Mesothelial cell of epicardium (in vitro differentiated cells): ENCODE data around the gene LTA4H. TPM values are rescaled to one million over a fixed set of nuclear protein-coding genes. Genes with fewer than 3 reads are reported as not detected.

Source experiments
- DNase-seq, 2 experiments: peaks; one replicate each; pipeline ENCODE4 v3.0.0; 2021; ENCODE audit warnings: low spot score in 2 of 2; ENCODE audit not compliant: unreplicated experiment in 2 of 2
- H3K27ac Mint-ChIP-seq: 2 replicates; pipeline ENCODE4 v1.8.0; 2021; ENCODE audit warnings: mixed read lengths
- H3K27me3 Mint-ChIP-seq: 2 replicates; pipeline ENCODE4 v1.8.0; 2021; ENCODE audit warnings: low read depth, mixed read lengths
- H3K36me3 Mint-ChIP-seq: 2 replicates; pipeline ENCODE4 v1.8.0; 2021; ENCODE audit warnings: mixed read lengths
- H3K4me1 Mint-ChIP-seq: 2 replicates; pipeline ENCODE4 v1.8.0; 2021; ENCODE audit warnings: mixed read lengths
- H3K4me3 Mint-ChIP-seq: 2 replicates; pipeline ENCODE4 v1.8.0; 2021; ENCODE audit warnings: mild to moderate bottlenecking, moderate library complexity, mixed read lengths
- H3K9me3 Mint-ChIP-seq: 2 replicates; pipeline ENCODE4 v1.8.0; 2021; ENCODE audit warnings: mixed read lengths
- CTCF ChIP-seq: fragments of 200-600 bp; sonication (generic); IDR thresholded peaks from one replicate; pipeline ENCODE4 v1.5.0; 2021; ENCODE audit warnings: antibody characterized with exemption; ENCODE audit not compliant: unreplicated experiment
- total RNA-seq: library from RNA; stranded (reverse); gene quantifications from 3 replicates; pipeline ENCODE4 v1.2.1, GENCODE V29; 2021

Gene LTA4H
- total RNA-seq, 1 donor from 2014 or later = 95.5 TPM

- no peak for TF ChIP-seq CTCF
- Mint-ChIP-seq H3K4me1 (no peaks in the 10 kb centered on the region), H3K9me3 (peaks cover 10% of the 10 kb centered on the region), H3K36me3 (no peaks in the 10 kb centered on the region), H3K4me3 (no peak overlapping the region), H3K27me3 (peaks cover 1% of the 10 kb centered on the region), H3K27ac (no peak overlapping the region)
- DNase-seq = no peak
Measured at GRCh38 chr12:96054244-96054610, 18.8 kb upstream of the LTA4H start.

GRCh38 chr12:96053476-96054243 is 18.3 kb upstream of the LTA4H start:
- no peak overlapping the region for H3K4me3 Mint-ChIP-seq
- peaks cover 10% of the 10 kb centered on the region for H3K9me3 Mint-ChIP-seq
- no peak overlapping the region for H3K27ac Mint-ChIP-seq

DNA sequence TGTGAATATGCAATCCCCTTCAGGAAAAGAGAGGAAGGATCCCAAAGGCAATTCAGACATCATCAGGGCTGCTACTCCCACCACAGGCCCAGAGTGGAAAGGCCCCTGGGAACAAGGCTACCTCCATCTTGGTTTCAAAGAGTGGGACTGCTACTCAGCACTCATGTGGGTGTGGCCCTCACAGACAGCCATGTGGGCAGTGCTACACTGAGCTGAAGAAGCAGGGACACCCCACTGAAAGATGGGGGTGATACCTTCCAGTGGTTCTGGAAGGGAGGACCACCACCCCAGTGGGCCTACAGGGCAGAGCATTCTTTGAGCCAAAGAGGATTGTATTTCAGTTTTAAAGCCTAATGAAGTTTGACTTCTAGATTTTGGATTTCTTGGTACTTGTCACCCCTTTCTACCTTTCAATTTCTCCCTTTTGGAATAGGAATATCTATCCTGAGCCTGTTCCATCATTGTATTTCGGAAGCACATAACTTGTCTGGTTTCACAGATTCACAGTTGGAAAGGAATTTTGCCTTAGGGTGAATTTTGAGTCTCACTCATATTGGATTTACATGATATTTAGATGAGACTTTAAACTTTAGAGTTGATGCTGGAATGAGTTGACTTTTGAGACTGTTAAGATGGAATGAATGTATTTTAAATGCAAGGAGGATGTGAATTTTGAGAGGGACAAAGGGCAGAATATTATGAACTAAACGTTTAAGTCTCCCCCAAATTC is 16.5 kb upstream of the LTA4H start:
- Mint-ChIP-seq H3K9me3 (peaks cover 4% of the 10 kb centered on the region), H3K27ac (no peak overlapping the region), H3K4me1 (peaks cover 12% of the 10 kb centered on the region), H3K36me3 (no peaks in the 10 kb centered on the region), H3K27me3 (peaks cover 1% of the 10 kb centered on the region), H3K4me3 (no peak overlapping the region)
- DNase-seq = no peak
- no peak for TF ChIP-seq CTCF

More at GRCh38 chr12:96053476-96054243, 18.3 kb upstream of the LTA4H start:
- DNase-seq = no peak
- no peak for TF ChIP-seq CTCF
- Mint-ChIP-seq H3K36me3 (no peaks in the 10 kb centered on the region), H3K27me3 (peaks cover 1% of the 10 kb centered on the region), H3K4me1 (no peaks in the 10 kb centered on the region)

DNA sequence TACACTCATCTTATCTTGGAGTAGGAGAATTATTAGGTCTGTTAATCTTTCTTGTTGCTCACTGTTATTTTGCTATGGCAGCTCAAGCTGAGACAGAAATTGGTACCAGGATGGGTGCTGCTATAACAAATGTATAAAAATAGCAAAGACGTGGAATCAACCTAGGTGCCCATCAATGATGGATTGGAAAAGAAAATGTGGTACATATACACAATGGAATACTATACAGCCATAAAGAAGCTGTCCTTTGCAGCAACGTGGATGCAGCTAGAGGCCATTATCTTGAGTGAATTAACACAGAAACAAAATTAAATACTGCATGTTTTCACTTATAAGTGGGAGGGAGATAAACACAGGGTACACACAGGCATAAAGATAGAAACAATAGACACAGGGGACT is 14.8 kb upstream of the LTA4H start:
- DNase-seq = no peak
- H3K9me3 Mint-ChIP-seq = peaks cover 4% of the 10 kb centered on the region
- no peak for TF ChIP-seq CTCF
- H3K4me3 Mint-ChIP-seq = no peak overlapping the region
- H3K4me1 Mint-ChIP-seq = peaks cover 18% of the 10 kb centered on the region
- no peaks in the 10 kb centered on the region for H3K36me3 Mint-ChIP-seq
- H3K27ac Mint-ChIP-seq = no peak overlapping the region
- peaks cover 1% of the 10 kb centered on the region for H3K27me3 Mint-ChIP-seq

DNA sequence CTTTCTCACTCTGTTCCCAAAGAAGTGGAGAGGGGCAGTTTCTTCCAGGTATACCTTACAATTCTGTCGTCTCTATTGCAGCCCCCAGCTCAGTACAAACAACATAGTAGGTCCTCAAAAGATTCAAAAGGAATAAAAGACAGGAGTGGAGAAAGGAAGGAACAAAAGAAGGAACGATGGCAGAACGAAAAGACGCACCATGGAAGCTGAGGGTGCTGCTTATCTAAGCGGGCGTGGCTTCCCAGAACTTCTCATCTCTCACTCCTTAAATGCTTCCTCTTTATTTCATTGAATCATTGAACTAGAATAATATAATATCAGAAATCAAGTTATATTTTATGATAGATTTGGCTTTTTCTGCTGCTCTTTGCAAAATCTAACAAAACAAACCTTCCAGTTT is 13.7 kb upstream of the LTA4H start:
- Mint-ChIP-seq H3K27ac (no peak overlapping the region), H3K4me1 (peaks cover 18% of the 10 kb centered on the region), H3K9me3 (peaks cover 4% of the 10 kb centered on the region), H3K4me3 (no peak overlapping the region), H3K27me3 (peaks cover 1% of the 10 kb centered on the region), H3K36me3 (no peaks in the 10 kb centered on the region)
- DNase-seq = no peak
- TF ChIP-seq CTCF = no peak
